HG02970 (cell line): ENCODE results near the gene SAE1.

Experiments
- ATAC-seq: cut with Tn5 transposase; IDR thresholded peaks from one replicate; pipeline ENCODE4 v1.9.1; 2021; ENCODE audit warnings: mild to moderate bottlenecking, moderate library complexity, moderate number of reproducible peaks; ENCODE audit not compliant: unreplicated experiment, low FRiP score

Gene SAE1

DNA sequence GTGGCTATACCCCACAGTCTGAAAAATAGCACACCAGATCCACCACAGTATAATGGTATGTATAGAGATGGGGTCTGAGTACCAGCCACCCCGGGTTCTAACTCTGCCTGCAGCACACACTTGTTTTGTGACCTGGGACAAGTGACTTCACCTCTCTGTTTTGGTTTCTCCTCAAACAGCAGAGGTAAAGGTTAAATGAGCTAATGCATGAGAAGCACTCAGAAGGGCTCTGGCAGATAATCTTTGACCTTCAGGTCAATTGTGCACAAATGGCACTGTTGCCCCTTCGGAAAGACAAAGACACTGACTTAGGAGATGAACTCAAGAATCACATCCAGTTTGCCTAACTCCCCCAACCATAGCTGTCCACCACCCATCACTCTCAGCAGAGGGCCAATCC, 24.8 kb upstream of the SAE1 start:
- ATAC-seq, result no peak

- ATAC-seq, result no peak
Observed at GRCh38 chr19:47106821-47107201, 23.8 kb upstream of the SAE1 start.

DNA sequence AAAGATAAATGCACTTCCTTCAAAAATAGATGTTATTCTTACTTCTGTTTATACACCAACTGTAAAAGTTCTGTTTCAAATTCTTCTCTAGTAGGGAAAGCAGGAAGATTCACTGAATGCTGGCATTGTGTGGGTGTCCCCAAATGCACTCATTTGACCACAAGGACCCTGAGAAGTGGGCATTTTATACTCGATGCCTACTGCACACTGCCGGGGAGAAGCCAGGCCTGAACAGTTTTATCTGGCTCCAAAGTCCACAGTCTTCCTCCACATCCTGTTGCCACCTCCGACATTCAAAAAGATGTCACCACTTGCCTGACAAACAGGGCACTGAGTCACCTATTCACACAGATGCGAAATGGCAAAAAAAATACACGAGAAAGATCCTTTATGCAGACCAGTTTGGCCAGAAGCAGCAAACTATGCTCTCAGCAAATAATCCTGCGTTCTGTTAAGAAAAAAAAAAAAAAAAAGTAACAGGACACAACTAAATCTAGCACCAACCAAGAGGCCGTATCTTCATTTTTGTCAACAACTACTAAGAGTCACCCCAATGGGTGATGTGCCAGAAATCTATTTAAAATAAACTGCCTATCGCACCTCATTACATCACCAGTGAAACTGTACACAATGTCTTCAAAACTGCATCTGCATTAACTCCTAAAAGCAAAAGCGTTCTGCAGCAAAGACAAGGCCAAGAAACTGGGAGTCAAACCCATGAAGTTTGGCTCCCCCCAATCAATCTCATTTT, 23.3 kb upstream of the SAE1 start:
- no peak for ATAC-seq

- no peak for ATAC-seq
Observed at GRCh38 chr19:47107953-47108746, 22.5 kb upstream of the SAE1 start.

DNA sequence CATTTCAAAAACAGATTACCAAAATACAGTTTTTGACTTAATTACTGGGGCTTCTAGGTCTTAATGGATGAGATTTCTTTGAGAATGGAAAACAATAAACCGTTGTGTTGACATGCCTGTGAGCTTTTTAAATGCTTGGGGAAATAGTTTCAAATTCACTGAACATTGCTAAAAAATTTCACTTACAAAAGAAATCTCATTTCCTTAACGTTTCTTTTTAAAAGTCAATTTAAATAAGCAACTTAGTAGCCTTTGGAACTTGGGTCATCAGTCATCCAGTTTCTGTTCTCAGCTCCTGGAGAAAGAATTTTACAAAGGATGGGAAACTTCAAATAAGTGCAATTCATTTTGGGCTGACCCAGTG, 21.5 kb upstream of the SAE1 start:
- ATAC-seq, result no peak

- ATAC-seq, result no peak
Observed at GRCh38 chr19:47109541-47110375, 20.9 kb upstream of the SAE1 start.

GRCh38 chr19:47110521-47111005, 20.1 kb upstream of the SAE1 start:
- ATAC-seq, result no peak

GRCh38 chr19:47111006-47111621, 19.5 kb upstream of the SAE1 start:
- no peak for ATAC-seq

DNA sequence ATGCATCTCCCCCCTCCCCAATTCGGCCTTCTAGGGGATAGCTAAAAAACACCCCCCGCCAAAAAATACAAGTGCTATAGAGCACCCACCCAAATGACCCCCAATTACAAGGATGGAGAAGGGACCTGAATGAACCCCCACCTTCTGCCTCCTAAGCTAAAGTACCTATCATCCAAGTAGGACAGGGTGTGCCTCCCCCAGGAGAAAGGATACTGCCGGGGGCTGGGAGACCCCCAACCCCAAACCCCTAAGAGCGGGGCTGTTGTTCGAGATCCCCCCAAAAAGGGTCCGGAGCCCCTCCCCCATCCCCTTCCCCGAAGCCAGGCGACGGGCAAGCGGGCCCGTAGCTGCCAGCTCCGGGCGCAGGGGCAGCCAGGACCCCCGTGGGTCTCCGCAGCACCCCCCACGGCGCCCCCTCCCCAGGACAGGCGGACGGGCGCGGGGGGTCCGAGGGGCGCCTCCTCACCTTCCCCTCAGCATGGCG, 18.9 kb upstream of the SAE1 start:
- no peak for ATAC-seq

GRCh38 chr19:47112166-47112996, 18.3 kb upstream of the SAE1 start:
- ATAC-seq, result peak; percentile 27

GRCh38 chr19:47112997-47113849, 17.4 kb upstream of the SAE1 start, which contains the start of gene ZC3H4:
Gene ZC3H4 (minus strand): TSS chr19:47113776. CDS start chr19:47112584, 1,192 bp downstream.
- peak; percentile 80 for ATAC-seq

DNA sequence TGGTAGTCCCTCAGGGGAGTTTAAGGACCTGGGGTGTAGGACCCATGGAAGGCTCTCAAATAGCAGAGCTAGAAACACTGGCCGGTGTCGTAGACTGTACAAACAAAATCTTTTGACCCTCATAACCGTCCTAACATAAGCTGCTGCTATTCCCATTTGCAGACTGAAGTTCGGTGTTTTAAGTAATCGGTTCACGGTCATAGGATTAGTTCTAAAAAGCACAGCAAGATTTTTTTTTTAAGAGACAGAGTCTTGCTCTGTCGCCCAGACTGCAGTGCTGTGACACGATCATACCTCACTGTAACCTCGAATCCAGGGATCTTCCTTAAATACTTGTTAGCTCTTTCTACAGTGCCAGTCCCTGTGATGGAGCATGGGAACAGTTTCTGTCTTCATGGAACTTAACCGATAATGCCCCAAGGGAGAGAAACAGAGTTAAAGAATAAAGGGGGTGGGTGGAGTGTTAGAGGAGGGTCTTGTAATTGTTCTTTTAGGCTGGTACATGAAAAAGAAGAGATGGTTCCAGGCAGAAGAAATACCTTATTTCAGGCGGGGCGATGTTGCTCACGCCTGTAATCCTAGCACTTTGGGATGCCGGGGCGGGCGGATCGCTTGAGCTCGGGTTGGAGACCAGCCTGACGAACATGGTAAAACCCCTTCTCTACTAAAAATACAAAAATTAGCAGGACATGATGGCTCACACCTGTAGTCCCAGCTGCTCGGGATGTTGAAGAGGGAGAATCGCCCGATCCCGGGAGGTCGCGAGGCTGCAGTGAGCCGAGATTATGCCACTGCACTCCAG, 16.6 kb upstream of the SAE1 start:
- no peak for ATAC-seq

DNA sequence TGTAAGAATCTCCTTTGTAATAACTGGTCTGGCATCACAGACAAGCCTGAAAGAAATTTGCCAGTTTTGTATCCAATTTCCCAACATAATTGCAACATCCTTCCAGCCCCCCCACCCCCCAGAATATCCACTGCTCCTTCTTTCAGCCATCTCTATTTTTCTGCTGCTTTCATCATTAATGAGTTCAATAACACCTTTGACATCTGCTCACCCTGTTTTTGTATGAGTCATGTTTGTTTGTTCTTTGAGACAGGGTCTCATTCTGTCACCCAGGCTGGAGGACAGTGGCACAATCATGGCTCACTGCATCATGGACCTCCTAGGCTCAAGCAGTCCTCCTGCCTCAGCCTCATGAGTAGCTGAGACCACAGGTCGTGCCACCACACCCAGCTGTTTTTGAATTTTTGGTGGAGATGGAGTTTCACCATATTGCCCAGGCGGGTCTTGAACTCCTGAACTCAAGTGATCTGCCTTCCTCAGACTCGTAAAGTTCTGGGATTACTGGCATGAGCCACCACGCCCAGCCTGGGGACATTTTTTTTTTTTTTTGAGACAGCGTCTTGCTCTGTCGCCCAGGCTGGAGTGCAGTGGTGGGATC, 10.1 kb upstream of the SAE1 start:
- ATAC-seq, result no peak

DNA sequence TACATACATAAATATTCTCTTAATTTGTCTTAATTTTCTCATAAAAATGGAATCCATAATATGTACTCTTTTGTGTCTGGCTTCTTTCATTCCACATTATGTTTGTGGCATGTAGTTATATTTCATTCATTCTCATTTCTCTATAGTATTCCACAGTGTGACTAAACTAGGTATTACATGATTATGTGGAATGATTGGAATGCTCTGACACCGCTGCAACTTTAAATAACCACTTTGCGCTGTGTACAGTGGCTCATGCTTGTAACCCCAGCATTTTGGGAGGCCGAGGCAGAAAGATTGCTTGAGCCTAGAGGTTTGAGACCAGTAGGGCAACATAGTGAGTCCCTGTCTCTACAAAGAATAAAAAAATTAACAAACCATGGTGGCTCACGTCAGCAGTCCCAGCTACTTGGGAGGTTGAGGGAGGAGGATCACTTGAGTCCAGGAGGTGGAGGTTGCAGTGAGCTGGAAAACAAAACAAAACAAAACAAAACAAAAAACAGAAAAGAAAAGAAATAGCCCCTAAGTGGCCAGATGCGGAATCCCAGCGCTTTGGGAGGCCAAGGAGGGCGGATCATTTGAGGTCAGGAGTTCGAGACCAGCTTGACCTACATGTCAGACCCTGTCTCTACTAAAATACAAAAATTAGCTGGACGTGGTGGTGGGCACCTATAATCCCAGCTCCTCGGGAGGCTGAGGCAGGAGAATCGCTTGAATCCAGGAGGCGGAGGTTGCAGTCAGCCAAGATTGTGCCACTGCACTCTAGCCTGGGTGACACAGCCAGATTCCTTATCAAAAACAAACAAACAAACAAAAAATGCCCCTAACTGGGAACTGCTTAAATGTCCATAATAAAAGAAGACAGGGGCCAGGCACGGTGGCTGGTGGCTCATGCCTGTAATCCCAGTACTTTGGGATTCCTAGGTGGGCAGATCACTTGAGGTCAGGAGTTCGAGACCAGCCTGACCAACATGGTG, 8.0 kb upstream of the SAE1 start:
- ATAC-seq, result no peak

GRCh38 chr19:47123406-47123805, 7.2 kb upstream of the SAE1 start:
- ATAC-seq, result no peak
